Ramos (cell line): ENCODE data around the gene SLC9A2.

Source experiments
- in situ Hi-C: fragments of 300-500 bp; cut with MboI; formaldehyde crosslinking; loops from one replicate; pipeline ENCODE4 v1.14.3; 2022; ENCODE audit warnings: low sequenced_read_pairs; ENCODE audit not compliant: unreplicated experiment

The SLC9A2 gene

DNA sequence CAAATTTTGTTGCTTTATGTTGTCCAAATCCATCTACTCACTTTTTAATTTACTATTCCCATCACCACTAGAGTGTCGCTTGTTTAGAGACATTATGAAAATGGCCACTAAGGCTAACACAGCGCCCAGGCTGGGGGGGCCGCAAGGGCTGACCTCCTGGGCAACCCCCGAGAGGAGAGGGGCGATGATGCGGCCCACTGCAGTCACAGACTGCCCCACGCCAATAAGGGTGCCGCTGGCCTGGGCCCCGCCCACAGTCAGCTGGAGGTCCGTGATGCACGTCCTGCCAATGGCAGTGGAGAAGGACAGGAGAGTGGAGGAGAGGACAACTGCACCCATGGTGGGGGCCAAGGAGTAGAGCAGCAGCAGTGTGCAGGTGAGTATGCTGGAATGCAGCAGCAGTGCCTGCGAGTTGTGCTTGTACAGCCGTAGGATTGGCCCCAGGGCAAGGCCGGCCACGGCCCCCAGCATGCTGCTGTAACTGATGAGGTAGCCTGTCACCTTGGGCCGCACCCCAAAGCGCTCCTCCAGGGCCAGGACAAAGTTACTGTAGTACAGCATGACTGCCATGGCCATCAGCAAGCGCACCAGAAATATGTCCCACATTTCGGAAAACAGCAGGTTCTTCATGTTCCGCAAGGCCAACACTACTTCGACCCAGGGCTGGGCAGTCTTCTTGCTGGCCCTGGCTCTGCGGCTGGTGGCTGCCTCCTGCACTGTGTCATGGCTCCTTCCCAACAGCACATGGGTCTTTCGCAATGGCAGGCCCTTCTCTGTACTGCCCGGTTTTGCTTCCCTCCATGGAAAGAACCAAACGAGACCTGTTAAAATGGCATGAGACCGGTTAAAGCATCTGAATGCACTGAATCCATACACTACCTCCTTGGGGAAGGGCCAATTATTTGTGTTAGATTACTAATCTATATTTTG lies 99.3 kb downstream of the SLC9A2 start:
- in situ Hi-C loops = no loop called here

DNA sequence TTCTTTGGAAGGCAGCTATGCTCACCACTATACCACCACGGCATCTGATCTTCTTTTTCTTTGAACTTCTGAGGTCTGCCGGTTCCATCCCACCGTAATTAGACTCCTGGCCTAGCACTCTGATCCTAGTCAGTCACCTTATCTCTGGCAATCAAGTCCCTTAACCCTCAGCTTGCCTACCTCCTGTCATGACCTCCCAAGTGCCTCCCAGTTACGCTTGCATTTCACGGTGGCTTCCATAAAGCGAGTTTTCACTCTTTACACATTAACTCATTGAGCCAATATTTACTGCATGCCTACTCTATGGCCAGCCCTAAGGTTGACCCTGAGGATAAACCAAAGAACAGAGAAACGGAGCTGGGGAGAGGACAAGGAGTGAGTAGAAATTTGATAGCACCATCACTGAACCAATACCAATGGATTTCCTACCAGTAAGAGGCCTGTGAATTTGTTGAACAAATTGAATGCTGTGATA lies 104.7 kb downstream of the SLC9A2 start:
- in situ Hi-C loops = no loop called here

DNA sequence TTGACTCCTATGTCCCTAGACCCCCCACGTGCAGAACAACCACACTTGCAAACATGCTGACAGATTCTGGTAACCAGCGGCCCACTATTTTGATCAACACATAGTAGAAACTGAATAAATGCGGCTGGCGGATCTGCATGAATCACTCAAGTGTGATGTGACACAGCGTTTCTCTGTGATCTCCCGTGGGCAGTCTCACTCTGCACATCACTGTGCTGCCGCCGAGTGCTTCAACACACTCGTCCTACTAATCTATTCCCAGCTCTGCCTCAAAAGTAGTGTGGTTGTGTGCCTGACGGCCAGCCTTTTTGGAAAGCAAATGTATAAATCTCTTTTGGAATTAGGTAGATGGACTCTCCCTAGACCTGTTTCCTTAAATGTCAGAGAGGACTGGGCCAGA lies 105.2 kb downstream of the SLC9A2 start:
- in situ Hi-C loops = no loop called here

DNA sequence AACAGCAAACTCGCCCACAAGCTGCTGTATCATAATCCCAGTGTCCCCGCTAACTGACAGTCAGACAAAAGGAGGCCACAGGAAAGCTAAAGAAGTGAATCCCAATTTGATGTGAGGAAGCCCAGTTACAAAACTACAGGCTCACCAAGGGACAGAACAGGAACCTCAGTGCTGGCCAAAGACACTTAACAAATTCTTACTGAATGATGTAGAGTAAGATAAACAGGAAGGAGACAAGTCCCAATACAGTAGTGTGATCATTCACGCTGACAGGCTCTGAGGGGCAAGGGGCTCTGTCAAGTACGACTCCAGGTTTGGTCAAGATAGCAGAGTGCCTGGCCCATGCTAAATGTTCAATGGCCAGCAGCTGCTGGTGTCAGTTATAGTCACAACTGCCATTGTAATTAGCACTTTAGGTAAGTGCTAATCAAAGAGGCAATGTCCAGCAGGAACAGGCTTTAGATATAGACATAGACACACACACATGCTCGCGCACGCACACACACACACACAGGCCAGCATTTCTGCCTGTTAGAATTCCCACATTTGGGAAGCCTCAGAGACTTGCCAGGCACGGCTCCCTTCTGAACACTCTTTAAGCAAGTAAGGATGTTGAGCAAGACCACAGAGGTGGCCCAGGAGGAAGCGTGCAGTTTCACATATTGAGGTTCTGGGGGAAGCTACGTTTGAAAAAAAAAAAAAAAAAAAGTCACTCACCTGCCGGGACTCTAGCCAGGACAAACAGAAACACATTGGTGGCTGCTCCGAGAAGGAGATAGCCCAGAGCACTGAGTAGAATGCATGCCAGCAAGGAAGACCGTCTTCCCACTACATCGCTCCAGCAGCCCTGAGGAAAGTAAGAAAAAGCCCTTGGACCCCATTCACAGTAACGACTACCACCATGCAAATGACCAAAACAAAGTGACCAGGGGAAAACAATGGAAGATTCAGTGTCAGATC lies 107.1 kb downstream of the SLC9A2 start:
- in situ Hi-C loops = no loop called here

DNA sequence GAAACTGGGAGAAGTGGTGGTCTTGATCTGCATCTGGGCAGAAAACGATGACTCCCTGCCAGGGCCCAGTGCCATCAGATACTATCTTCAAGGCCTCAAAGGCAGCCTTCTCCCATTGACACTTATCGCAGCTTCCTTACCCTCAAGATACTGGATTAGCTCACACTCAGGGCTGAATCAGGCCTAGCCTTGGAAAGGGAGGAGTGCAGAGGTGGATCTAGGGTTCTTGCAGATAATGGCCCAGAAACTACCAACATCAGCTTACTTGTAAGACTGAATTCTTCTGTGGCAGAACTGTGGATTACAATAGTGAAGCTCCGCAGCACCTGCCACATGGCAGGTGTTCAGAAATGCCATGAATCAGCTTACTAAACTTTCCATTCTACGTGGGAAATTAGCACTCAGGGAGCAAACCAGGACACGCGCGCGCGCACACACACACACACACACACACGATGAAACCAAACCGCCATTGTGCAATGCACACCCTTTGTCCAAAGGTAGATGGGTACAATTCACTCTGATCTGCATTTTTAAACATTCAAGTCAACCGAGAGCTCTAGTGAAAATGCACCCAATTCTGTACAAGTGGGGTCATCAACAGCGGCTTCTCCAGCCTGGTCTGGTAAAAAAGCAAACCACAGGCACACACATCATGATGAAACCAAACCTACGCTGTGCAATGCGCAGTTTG lies 116.2 kb downstream of the SLC9A2 start:
- in situ Hi-C loops = no loop called here

DNA sequence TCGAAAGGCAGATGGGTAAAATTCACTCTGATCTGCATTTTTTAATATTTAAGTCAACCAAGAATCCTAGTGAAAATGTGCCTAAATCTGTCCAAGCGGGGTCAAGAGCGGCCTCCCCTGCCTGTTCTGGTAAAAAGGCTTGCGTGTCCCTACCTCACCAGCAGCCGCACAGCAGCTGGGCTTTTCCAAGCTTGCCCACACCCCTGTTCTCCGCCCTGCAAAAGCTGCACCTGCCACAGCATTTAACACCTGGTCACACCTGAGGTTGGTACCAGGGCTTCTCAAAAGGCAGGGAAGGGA lies 116.7 kb downstream of the SLC9A2 start:
- in situ Hi-C loops = no loop called here

DNA sequence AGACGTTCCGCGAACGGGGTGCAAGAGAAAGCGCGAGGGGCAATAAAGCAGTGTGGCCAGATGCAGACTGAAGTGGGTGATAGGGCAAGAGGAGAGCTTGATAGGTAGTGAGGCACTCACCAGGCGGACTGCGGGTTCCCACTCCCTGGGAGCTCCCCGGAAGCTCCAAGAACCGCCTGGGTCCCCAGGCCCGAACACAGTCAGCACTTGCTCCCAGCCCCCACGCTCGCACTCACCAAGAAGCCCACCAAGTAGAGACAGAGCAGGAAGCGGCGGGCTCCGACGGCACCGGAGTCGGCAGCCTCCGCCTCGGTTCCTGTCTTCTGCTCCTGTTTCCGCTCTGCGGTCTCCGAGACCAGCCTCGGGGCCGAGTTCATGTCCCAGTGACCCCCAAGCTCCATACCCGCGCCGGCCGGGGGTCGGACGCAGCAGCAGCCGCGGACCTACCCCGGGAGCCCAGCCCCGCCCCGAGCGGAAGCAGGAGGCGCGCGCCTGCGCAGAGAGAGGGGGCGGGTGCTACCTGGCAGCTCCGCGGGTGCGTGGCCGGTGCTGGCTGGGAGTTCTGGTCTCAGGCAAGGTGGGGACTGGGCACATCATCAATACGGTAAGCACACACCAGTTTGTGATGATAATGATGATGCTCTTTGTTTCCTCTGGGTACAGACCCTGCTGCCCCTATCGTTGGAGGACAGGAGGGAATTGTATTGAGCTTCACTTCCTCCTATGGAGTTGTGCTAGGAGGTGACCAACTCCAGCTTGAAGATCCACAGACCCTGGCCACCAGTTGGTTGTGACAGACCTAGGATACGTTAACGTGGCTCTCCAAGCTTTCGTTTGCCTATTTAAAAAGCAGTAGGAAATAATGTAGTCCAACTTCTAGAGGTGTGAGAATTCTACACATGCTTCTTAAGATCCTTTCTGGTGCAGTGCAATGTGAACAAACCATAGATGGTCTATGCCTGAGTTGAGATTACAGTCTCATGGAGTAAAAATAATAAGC lies 117.4 kb downstream of the SLC9A2 start:
- in situ Hi-C loops = no loop called here

DNA sequence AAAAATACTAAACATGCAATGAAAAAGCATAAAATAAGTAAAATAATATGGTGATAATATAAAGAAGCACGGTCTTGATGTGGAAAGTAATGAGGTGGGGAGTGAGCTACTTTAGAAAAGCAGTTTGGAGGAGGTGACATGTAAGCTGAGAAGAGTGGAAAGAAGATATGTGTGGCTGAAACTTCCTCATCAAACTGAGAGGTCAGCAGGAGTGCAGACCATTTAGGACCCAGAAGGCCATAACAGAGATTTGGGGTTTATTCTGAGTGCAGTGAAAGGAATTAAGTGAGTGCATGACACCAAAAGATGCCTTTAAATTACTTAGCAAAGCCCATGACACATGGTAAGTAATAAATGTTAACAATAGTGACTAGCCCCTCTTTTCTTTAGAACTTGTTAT lies 118.1 kb downstream of the SLC9A2 start:
- in situ Hi-C loops = no loop called here

DNA sequence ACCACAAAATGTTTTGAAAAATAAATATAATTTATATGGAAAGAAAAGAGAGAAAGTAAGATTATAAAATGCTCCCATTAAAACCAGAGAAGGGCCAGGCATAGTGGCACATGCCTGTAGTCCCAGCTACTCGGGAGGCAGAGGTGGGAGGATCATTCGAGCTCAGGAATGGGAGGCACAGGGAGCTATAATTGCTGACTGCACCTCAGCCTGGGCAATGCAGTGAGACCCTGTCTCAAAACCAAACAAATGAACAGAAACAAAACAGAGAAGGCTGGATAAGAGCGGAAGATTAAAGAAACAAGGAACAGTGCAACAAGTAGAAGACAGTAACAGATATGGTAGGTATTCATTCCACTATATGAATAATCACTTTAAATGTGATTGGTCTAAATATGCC lies 123.9 kb downstream of the SLC9A2 start:
- in situ Hi-C loops = no loop called here

DNA sequence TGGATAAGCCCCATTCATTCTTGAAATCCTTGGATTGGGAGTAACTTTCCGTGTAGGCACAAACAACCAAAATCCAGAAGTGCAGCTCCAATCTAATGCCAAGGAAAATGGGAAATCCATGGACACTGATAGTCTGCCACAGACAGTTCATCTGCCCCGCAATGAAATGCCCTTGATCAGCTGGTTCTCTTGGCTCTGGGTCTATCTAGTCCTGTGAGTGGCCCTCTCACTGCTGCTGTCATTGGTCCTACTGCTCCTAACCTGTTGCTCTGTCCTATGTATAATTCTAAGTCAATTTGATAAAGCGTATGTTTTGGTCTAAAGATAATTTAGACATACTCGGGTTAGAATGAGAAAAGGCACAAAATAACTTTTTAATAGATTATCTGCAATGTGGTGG lies 128.8 kb downstream of the SLC9A2 start:
- in situ Hi-C loops = no loop called here

DNA sequence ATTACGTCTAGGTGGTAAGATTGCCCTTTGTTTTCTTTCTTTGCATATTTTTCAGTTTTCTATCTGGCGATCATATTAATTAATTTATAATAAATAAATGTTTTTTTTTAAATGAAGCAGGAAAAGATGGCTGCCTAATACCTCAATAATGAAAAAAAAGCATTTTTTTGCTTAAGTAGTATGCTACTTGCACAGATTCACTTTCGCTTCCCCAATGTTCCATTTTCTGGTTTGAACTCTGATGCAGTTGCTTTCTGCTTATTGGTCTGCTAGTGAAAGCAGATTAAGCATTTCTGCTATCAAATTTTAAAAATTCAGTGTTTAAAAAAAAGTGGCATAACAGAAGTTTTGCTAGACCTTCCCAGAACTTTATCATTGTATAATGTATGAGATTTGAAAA lies 130.6 kb downstream of the SLC9A2 start:
- in situ Hi-C loops = no loop called here

DNA sequence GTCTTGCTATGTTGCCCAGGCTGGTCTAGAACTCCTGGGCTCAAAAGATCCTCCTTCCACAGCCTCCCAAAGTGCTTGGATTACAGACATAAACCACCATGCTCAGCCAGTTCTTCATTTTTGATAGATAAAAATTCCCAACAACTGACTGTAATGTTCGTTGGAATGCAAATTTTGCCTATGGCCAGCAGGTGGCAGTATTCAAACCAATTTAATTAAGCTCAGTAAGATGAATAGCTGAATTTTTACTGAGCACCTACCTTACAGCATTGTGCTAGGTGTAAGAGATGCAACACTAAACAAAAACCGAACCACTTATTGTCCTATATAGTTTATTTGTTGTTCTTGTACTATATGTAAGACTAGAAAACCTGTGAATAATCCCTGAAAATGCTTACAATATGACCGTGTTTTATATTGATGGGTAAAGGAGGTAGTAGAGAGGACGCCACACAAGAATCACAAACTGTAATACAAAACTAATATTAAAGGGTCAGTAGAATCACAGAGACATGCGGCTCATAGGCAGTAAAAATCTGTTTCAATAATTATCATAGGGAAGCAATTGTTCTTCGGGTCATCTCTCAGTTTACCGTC lies 134.3 kb downstream of the SLC9A2 start:
- in situ Hi-C loops = no loop called here

DNA sequence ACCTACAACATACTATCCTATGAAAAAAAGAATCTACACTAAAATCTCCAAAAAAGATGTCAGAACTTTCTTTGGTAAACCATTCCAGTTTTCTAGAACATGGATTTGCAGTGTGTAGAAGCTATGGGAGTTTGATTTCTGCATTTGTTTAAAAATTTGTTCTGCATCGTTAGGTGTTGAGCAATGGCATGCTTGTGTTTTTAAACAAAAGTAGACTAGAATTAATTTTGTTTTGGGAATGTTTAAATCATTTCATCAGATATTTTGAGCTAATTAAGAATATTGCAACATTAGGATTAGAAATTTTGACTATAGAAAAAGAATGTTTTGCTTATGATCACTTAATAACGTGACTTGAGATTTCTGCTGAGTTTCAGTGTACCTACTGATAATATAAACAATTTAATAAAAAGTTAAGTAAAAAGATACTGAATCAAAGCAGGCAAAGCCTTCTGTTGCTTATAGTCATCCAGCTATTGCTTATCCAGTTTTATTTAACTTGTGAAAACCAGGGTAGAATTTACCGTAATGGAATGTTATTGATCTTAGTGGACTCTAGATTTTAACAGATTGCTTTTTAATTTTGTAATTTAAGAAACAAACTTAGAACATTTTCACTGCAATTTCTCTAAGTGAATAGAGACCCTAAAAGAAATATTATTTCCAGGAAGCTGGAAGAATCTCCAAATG lies 135.2 kb downstream of the SLC9A2 start:
- in situ Hi-C loops = no loop called here

DNA sequence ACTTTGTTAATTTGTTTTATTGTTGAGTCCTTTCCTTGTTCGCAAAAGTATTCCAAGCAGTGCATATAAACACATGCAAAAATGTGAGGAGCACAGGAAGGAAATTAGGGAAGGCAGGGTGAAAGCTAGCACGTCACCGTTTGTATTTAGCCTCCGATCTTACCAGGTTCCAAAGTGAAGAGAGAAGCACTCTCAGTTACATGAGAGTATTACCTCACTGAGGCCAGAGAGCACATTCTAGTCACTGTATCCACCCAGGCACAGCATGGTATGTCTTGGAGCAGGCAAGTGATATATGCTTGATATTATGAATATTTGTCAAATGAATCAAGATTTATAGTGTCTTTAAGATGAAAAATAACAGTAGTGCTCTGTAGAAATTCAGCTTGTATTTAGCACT lies 135.9 kb downstream of the SLC9A2 start:
- in situ Hi-C loops = no loop called here

DNA sequence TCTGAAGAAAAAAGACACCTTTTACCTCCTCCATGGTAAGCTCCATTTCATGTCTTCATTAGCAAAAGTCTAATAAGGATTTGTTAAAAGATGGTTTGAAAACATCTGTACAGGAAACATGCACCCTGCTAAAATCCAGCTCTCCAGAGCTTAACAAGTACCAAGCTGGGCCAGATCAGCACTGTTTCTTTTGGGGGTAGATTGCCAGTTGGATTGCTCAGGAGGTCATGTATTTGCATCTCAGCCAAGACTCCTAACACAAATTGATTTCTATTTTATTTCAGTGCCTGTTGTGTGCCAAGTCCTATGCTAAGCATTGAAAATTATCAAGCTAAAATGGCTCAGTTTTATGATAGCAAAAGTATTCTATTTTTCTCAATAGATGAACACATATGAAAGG lies 139.1 kb downstream of the SLC9A2 start:
- in situ Hi-C loops = no loop called here
